Stimulated activated naive B cell treated with anti-CD40 and anti-IgM and Interleukin-4, amounts not matched to agents 10 μg/mL and 1 μg/mL and 100 μg/mL, for 72 hours (primary cell): ENCODE measurements around the gene CRTC2.

Experiments
- ATAC-seq, 2 donors: fragments of 150-1000 bp; cut with Tn5 transposase; replicated peaks; 2 replicates each; pipeline ENCODE4 v1.10.0; 2021; ENCODE audit warnings: moderate library complexity in 1 of 2
- DNase-seq: peaks from one replicate; pipeline ENCODE4 v3.0.0; 2021
- H3K27ac Mint-ChIP-seq: one replicate; pipeline ENCODE4 v1.8.0; 2022; ENCODE audit warnings: mild to moderate bottlenecking, mixed read lengths
- H3K27me3 Mint-ChIP-seq, 2 donors: one replicate each; pipeline ENCODE4 v1.8.0; 2022; ENCODE audit warnings: mixed read lengths in 2 of 2
- H3K36me3 Mint-ChIP-seq, 2 donors: one replicate each; pipeline ENCODE4 v1.8.0; 2022; ENCODE audit warnings: mixed read lengths in 2 of 2, mild to moderate bottlenecking in 1 of 2
- H3K4me1 Mint-ChIP-seq, 2 donors: one replicate each; pipeline ENCODE4 v1.8.0; 2022; ENCODE audit warnings: mixed read lengths in 2 of 2, mild to moderate bottlenecking in 1 of 2
- H3K4me3 Mint-ChIP-seq, 2 donors: one replicate each; pipeline ENCODE4 v1.8.0; 2022; ENCODE audit warnings: mild to moderate bottlenecking in 2 of 2, mixed read lengths in 2 of 2, moderate library complexity in 1 of 2
- H3K9me3 Mint-ChIP-seq, 2 donors: one replicate each; pipeline ENCODE4 v1.8.0; 2022; ENCODE audit warnings: mixed read lengths in 2 of 2, mild to moderate bottlenecking in 1 of 2

CRTC2 gene

DNA sequence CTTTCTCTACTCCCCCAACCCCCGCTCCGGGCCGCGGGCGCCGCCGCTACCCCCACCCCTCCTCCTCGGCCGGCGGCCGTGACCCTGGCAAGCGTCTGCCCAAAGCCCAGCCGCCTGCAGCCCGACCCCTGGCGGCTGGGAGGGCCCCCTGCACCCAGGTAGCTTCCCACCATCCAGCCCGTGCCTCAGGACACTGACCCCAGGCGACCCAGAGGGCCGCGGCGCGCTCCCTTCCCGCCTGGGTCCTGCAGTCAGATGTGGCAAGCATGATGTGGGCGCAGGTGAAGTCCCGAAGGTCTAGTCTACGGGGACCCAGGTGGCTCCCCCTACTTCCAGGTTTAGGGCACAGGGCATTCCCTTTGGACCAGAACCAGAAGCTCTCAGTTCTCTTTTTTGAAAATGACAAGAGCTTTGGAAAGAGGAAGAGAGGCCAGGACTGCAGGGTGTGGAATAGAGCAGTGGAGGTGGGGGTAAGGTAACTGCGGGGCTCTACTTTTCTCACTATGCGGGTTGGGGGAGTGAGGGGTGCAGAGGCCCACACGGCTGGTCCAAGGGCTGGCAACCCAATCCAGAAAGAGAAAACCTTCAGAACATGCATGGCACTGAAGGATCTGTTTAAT lies 11.7 kb downstream of the CRTC2 start, which contains the start of gene DENND4B:
TSS of gene DENND4B (minus strand) at position 97 of the 620 bp plus-strand sequence. CDS start 2,344 bp downstream, outside the sequence.
- ATAC-seq = peak; percentile 58 to 60
- no peaks in the 10 kb centered on the region for H3K9me3 Mint-ChIP-seq

DNA sequence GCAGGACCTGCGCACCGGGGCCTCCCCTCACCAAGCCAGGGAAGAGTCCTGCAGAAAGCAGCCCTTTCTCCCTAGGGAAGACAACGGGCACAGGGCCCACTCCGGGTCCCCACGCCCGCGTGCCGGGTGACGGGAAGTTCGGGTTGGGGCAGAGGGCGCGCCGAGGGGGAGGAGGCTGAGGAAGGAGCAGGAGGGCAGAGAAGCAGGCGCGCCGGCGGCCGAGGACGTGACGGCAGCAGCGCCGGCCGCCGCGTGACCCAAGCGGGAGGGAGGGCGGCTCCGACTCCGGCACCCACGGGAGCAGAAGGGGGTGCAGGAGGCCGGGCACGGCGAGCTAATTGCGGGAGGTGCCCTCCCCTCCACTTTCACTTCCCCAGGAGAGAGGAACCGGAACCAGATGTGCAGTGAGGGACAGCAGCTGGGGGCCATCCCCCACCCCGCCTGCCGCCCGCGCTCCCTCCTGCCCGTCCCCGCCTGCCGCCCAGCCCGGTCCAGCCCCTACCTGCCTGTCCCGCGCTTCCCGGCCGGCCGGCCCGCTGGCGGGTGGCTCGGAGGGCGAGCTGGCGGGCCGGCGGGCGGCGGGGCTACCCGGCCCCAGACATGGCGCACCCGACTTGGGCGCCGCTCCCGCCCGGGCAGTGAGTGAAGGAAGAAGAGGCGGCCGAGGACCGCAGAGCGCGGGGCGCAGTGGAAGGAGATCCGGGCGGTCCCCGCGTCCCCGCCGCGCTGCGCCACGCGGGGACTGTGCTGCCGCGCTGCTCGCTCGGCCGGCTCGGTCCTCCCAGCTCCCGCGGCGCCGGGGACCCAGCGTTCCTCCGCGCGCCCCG lies 12.4 kb downstream of the CRTC2 start:
- H3K27ac Mint-ChIP-seq = peak overlapping the region; percentile 99
- DNase-seq = peak; percentile 96
- H3K4me1 Mint-ChIP-seq = peaks cover 64 to 82% of the 10 kb centered on the region in 2 donors
- H3K4me3 Mint-ChIP-seq = peak overlapping the region; percentile 95
- no peaks in the 10 kb centered on the region for H3K9me3 Mint-ChIP-seq
- no peaks in the 10 kb centered on the region for H3K27me3 Mint-ChIP-seq
- peak; percentile 80 to 83 for ATAC-seq
- peaks cover 61 to 86% of the 10 kb centered on the region in 2 donors for H3K36me3 Mint-ChIP-seq

More for the DNA sequence above, 11.7 kb downstream of the CRTC2 start, which contains the start of gene DENND4B:
- Mint-ChIP-seq H3K4me1 (peaks cover 72 to 89% of the 10 kb centered on the region in 2 donors), H3K36me3 (peaks cover 64 to 86% of the 10 kb centered on the region in 2 donors), H3K27ac (peak within 1 kb of the TSS; percentile 99), H3K4me3 (peak within 1 kb of the TSS; percentile 95), H3K27me3 (no peaks in the 10 kb centered on the region)
- peak; percentile 76 for DNase-seq

DNA sequence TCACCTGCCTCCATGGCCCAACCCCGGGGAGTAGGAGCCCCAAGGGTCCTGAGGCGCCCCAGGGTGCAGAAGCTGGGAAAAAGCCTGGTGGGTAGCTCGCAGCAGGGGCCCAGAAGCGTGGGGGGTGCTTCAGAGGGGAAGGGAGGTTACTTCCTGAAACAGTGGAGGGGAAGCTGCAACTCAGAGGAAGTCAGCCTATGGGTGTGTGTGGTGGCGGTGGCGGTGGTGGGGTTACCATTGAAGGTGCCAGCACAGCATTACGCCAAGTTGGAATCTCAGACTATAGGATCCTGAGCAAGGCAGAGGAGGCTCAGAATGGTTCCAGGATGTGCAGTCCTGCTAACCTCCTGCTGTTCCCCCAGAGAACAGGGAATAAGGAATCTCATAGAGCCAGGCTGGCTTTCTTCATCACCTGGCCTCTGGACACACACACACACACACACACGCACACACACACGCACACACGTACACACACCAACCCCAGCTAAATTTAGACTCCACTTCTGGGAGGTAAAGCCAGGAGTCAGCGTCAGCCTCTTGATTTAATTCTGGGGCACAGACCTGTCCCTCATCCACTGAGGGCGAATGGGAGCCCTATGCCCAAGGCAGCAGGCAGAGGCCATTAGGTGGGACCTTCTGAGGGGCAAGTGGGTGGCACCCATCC lies 13.1 kb downstream of the CRTC2 start:
- H3K27ac Mint-ChIP-seq = peak overlapping the region; percentile 99
- ATAC-seq (peak; percentile 59 to 62), DNase-seq (peak; percentile 71)
- H3K36me3 Mint-ChIP-seq = peaks cover 59 to 86% of the 10 kb centered on the region in 2 donors
- H3K4me3 Mint-ChIP-seq = peak overlapping the region; percentile 95
- no peaks in the 10 kb centered on the region for H3K27me3 Mint-ChIP-seq
- H3K9me3 Mint-ChIP-seq = no peaks in the 10 kb centered on the region
- peaks cover 62 to 81% of the 10 kb centered on the region in 2 donors for H3K4me1 Mint-ChIP-seq

DNA sequence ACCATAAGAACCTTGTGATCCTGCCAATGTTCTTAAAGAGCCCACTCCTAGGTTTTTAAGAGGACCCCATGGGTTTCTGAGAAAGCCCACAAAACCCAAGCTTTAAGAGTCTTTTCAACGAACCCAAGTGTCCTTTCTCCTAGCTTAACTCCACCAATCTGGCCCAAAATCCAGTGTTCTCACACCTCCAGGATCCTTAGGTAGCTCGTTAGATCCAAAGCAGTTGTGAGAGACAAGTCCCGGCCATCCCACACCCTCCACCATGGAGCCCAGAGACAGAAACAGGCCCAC lies 13.6 kb downstream of the CRTC2 start:
- DNase-seq (no peak), ATAC-seq (no peak)
- Mint-ChIP-seq H3K36me3 (peaks cover 59 to 86% of the 10 kb centered on the region in 2 donors), H3K9me3 (no peaks in the 10 kb centered on the region), H3K4me1 (peaks cover 59 to 81% of the 10 kb centered on the region in 2 donors), H3K4me3 (peak overlapping the region; percentile 95), H3K27ac (peak overlapping the region; percentile 99), H3K27me3 (no peaks in the 10 kb centered on the region)

DNA sequence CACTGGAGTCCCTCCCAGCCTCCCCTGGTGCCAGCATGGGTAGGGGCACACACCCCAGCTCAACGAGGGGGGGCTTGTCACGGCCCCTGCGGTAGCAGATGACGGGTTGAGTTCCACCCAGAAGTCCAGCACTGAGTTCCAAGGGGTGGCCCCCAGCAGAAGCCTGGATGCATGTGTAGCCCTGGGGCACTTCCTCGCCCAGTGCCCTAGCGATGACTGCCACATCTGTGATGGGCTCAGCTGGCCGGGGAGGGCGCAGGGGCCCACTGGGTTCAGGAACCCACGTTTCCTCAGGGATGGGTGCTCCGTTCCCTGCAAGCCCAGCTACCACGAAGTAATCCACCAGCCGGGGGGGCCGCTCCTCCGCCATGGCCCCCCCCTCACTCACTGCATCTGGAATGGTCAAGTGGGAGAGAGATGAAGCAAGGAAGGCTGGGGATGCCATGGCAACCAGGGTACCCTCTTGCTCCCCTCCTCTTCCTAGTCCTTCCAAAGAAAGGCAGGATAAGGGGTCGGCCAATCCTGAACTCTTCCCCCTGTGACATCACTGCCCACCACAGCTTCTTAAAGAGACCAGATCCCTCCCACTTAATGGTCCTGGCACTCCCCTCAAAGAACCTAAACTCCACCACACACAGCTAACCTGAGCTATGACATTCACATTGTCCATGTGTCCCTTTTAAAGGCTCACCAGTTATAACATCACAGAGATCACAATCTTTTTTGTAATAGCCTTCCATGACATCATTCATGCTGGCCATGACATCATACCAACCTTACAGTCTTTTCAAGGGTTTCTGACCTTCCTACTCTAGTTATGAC lies 14.2 kb downstream of the CRTC2 start:
- Mint-ChIP-seq H3K4me1 (peaks cover 57 to 82% of the 10 kb centered on the region in 2 donors), H3K36me3 (peaks cover 62 to 89% of the 10 kb centered on the region in 2 donors), H3K27ac (peak overlapping the region; percentile 99), H3K4me3 (peak overlapping the region; percentile 95), H3K27me3 (no peaks in the 10 kb centered on the region), H3K9me3 (no peaks in the 10 kb centered on the region)
- no peak for ATAC-seq
- DNase-seq = no peak

DNA sequence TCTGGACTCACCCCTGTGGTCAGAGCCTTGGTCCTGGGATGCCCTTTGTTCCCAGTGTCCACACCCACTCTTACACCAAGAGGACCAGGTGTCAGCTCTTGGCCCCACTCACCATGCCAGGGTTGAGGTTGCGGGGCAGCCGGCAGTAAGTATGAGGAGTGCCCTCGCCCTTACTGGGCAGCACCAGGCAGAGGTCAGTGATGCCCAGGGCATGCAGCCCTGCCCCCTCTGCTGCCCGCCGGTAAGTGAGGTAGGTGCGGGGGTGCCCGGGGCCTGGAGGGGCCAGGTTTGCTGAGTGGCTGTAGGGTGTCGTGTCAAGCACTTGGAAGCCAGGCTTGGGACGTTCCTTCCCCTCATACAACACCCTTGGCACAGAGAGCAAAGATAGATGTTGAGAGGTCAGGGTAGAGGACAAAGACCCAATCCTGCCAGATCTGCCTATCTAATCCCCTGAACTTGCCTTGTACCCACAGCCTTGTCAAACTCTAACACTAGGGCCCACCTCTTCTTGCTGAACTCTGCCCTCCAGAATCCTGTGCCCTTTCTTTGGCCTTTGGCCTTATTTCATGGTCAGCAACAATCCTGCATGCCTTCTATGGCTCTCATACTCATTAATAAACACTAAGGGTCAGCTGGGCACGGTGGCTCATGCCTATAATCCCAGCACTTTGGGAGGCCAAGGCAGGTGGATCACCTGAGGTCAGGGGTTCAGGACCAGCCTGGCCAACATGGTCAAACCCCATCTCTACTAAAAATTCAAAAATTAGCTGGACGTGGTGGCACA lies 15.5 kb downstream of the CRTC2 start:
- H3K27me3 Mint-ChIP-seq = no peaks in the 10 kb centered on the region

DNA sequence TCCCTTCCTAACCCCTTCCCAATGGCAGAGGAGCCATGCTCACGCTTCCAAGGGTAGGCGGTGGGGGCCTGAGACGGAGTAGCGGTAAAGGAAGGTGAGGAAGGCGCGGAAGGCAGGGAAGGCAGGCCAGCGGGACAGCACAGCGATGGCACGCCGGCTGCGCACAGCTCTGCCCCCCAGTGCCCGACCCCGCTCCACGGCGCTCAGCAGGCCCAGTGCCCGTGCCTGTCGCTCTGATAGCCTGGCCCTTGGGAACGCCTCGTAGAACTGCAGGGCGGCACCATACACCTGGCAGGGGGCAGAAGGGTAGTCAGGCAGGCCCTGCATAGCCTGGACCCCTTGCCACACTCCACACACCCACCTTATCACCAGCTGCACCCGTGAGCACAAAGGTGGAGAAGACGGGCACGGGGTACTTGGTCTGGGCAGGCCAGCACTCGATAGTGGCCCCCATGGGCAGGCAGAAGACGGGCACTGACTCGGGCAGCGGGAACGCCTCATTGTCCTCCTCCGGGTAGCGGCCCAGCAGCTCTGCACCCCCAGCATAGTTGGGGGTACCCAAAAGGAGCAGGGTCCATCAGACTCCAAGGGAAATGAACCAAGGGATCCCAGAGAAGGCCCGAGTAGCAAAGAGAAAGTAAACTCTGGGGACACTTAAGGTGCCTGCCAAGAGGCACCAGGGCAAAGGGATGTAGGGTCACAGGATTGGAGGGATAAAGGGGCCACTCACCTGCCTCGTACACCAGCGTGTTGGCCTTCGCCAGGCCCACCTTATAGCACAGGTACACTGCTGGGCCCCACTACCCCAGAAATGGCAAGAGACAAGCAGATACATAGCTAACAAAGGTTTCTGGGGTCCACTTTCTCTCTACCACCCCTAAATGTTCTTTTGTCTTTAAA lies 16.3 kb downstream of the CRTC2 start:
- peak overlapping the region; percentile 80 for H3K27ac Mint-ChIP-seq
- no peaks in the 10 kb centered on the region for H3K27me3 Mint-ChIP-seq
- no peaks in the 10 kb centered on the region for H3K9me3 Mint-ChIP-seq
- H3K4me3 Mint-ChIP-seq = peak overlapping the region in 1 of 2 donors; percentile 28
- H3K4me1 Mint-ChIP-seq = peaks cover 40 to 64% of the 10 kb centered on the region in 2 donors
- no peak for DNase-seq
- peaks cover 65 to 84% of the 10 kb centered on the region in 2 donors for H3K36me3 Mint-ChIP-seq
- ATAC-seq = no peak

More for the DNA sequence above, 15.5 kb downstream of the CRTC2 start:
- no peaks in the 10 kb centered on the region for H3K9me3 Mint-ChIP-seq
- H3K4me1 Mint-ChIP-seq = peaks cover 48 to 72% of the 10 kb centered on the region in 2 donors
- H3K4me3 Mint-ChIP-seq = no peak overlapping the region
- ATAC-seq (no peak), DNase-seq (no peak)
- peaks cover 58 to 83% of the 10 kb centered on the region in 2 donors for H3K36me3 Mint-ChIP-seq
- peak overlapping the region; percentile 80 for H3K27ac Mint-ChIP-seq

DNA sequence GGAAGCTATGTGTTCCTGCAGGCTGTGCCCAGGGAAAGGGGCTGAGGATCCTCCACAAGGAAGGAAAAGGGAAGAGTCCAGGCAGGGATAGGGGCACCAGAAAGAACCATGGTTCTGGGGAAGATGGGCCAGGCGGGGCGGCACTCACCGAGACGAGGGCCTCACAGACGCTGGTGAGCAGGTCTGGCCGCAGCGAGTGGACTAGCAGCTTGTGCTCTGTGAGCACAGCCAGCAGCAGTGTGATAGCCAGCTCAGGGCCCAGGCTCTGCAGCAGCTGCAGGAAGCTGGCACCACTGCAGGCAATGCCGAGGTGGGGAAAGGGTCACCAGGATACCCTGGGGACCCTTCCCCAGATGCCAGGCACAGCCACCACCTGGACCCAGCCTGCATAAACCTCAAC lies 17.7 kb downstream of the CRTC2 start:
- Mint-ChIP-seq H3K27ac (peak overlapping the region; percentile 72), H3K4me3 (no peak overlapping the region), H3K27me3 (no peaks in the 10 kb centered on the region), H3K36me3 (peaks cover 72 to 88% of the 10 kb centered on the region in 2 donors), H3K4me1 (peaks cover 42 to 58% of the 10 kb centered on the region in 2 donors), H3K9me3 (no peaks in the 10 kb centered on the region)
- DNase-seq (no peak), ATAC-seq (no peak)

DNA sequence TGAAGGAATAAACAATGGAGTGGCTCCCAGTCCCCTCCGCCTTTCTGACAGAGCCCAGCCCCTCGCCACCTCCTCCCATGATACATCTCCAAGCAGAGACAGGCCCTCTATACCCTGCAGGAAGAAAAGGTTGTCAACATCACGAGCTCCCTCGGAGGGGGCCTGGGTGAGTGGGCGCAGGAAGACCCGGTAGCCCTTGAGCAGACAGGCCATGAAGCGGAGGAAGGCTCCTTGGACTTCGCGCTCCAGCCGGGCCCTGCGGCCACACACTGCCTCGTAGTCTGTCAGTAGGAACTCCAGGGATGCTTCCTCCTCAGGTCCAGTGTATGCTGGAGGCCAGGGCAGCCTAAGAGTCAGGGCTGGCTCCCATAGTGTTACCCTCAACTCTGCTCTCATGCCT lies 18.9 kb downstream of the CRTC2 start:
- Mint-ChIP-seq H3K27ac (no peak overlapping the region), H3K27me3 (no peaks in the 10 kb centered on the region), H3K9me3 (no peaks in the 10 kb centered on the region), H3K4me3 (no peak overlapping the region), H3K36me3 (peaks cover 67 to 81% of the 10 kb centered on the region in 2 donors), H3K4me1 (peaks cover 36 to 51% of the 10 kb centered on the region in 2 donors)
- ATAC-seq (no peak), DNase-seq (no peak)

DNA sequence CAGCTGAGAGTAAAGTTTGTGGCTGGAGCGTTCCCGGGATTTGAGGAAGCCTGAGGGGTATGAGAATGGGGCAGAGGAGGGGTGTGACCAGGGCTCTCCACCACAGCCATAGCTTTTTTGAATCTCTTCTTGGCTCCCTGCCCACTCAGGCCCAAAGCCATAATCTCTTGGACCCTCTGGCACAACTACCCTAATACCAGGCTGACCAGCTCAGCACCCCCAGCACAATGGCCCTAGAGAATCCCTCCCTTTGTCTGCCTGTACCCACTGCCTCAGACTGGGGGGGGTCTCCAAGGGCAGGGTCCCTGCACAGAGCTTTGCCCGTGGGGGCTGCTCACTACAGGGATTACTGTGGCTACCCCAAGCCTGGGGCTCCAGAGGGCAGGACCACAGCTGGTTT lies 19.4 kb downstream of the CRTC2 start:
- DNase-seq = no peak
- Mint-ChIP-seq H3K9me3 (no peaks in the 10 kb centered on the region), H3K36me3 (peaks cover 66 to 79% of the 10 kb centered on the region in 2 donors), H3K27me3 (no peaks in the 10 kb centered on the region), H3K4me1 (peaks cover 36 to 48% of the 10 kb centered on the region in 2 donors), H3K4me3 (no peak overlapping the region), H3K27ac (no peak overlapping the region)
- ATAC-seq = no peak

DNA sequence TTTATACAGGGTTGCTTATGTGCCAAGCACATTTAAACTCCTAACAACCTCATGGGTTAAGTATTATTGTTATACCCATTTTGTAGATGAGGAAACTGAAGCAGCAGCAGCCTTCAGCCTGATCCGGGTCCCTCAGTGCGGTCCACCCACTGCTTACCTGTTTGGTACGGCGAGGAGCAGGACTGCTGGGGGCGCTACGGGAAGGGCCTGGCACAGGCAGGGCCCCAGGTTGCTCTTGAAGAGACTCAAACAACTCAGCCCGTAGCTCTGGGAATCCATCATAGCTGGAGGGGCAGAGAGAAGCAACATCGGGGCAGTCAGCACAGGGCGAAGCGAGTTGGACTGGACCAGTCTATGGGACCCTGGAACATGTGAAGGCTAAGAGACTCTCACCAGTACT lies 21.1 kb downstream of the CRTC2 start:
- DNase-seq (no peak), ATAC-seq (no peak)
- Mint-ChIP-seq H3K4me3 (no peak overlapping the region), H3K27ac (peak overlapping the region; percentile 59), H3K36me3 (peaks cover 61 to 75% of the 10 kb centered on the region in 2 donors), H3K9me3 (no peaks in the 10 kb centered on the region), H3K4me1 (peaks cover 22 to 36% of the 10 kb centered on the region in 2 donors), H3K27me3 (no peaks in the 10 kb centered on the region)

DNA sequence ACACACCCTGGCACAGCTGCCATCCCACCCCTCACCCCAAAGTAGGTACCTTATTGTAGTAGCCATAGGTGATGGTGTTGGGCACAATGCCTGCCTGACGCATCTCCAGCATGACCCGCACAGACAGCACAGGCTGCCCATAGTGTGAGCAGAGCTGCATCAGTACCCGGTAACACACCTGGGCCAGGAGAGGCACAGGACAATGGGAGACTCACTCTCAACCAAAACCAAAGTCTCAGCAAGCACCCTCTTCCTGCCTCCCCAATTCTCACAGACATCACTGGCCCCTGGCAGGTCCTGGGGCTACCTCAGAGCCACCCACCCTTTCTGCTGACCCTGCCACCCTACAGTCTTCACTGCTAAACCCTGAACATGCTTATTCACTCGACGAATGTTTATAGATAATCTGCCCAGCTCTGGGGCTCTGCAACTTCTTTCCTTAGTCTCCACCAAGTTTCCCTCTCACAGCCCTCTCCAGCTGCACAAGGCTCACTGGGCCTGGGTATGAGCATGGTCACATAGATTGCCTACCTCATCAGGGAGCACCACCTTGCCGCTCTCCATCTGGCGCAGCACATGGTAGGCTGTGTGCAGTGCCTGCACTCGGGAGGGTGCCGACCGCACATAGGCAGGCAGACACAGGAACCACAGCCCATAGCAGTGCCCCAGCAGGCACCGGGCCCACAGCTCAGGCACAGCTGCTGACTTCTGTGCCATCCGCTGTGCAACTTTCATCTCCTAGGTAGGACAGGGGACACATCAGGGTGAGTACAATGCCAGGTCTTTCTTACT lies 22.2 kb downstream of the CRTC2 start:
- DNase-seq (no peak), ATAC-seq (no peak)
- no peak overlapping the region for H3K4me3 Mint-ChIP-seq
- H3K4me1 Mint-ChIP-seq = peaks cover 18 to 38% of the 10 kb centered on the region in 2 donors
- H3K36me3 Mint-ChIP-seq = peaks cover 64 to 72% of the 10 kb centered on the region in 2 donors
- H3K27me3 Mint-ChIP-seq = no peaks in the 10 kb centered on the region
- H3K9me3 Mint-ChIP-seq = no peaks in the 10 kb centered on the region
- H3K27ac Mint-ChIP-seq = peak overlapping the region; percentile 76
